Panc1 (cell line): ENCODE data around the gene GRIN2A. TPM values are rescaled to one million over a fixed set of nuclear protein-coding genes. Genes with fewer than 3 reads are reported as not detected.

Source experiments
- ATAC-seq: fragments of 200-7000 bp; cut with Tn5 transposase; 2 replicates; pipeline ENCODE4 v1.9.1; 2020; ENCODE audit warnings: mild to moderate bottlenecking, moderate library complexity
- BruUV-seq: library from RNA; stranded (reverse); fragments of 400-500 nt; replicated peaks from 2 replicates; lab custom pipeline; 2021; lab: Mats Ljungman, UMichigan
- CTCF ChIA-PET: fragments of 300-600 bp; sonication (Branson Sonifier 250); formaldehyde crosslinking; loops from one replicate; lab custom pipeline; 2022; ENCODE audit warnings: antibody characterized with exemption; lab: Charles Lee
- POLR2A ChIA-PET: fragments of 300-600 bp; sonication (Branson Sonifier 250); formaldehyde crosslinking; loops from one replicate; lab custom pipeline; 2022; ENCODE audit warnings: antibody characterized with exemption; lab: Charles Lee
- DNase-seq: peaks from one replicate; pipeline ENCODE4 v3.0.0-alpha.2; 2010; ENCODE audit warnings: low read depth, low spot score
- H3K27ac ChIP-seq: 2 replicates; pipeline ENCODE4 v1.5.1; 2011; ENCODE audit warnings: mild to moderate bottlenecking, low read length, inconsistent platforms
- H3K27me3 ChIP-seq: fragments of 200-500 bp; sonication (Bioruptor generic); 2 replicates; pipeline ENCODE4 v1.6.0; 2014; ENCODE audit warnings: low read length, inconsistent platforms; ENCODE audit not compliant: control insufficient read depth, insufficient read depth
- H3K36me3 ChIP-seq: fragments of 200-500 bp; sonication (Bioruptor generic); 2 replicates; pipeline ENCODE4 v1.5.1; 2014; ENCODE audit warnings: inconsistent platforms, mild to moderate bottlenecking, low read length, moderate library complexity; ENCODE audit not compliant: control insufficient read depth, insufficient read depth
- H3K4me1 ChIP-seq: 2 replicates; pipeline ENCODE4 v1.5.1; 2011; ENCODE audit warnings: inconsistent platforms, mild to moderate bottlenecking, low read length, moderate library complexity; ENCODE audit not compliant: control insufficient read depth, insufficient read depth
- H3K4me3 ChIP-seq, 2 experiments: 2 replicates each; pipeline ENCODE4 v1.5.1; 2011 to 2012; ENCODE audit warnings: low read depth in 2 of 2, low read length in 2 of 2, mild to moderate bottlenecking in 2 of 2, inconsistent platforms in 1 of 2, moderate library complexity in 1 of 2
- H3K9me3 ChIP-seq: fragments of 200-500 bp; sonication (Bioruptor generic); 2 replicates; pipeline ENCODE4 v1.5.1; 2014; ENCODE audit warnings: low read depth, mild to moderate bottlenecking, inconsistent platforms, low read length, moderate library complexity; ENCODE audit not compliant: control insufficient read depth, insufficient read depth
- POLR2AphosphoS5 ChIP-seq: IDR thresholded peaks from 2 replicates; pipeline ENCODE4 v1.6.1; 2012; ENCODE audit warnings: mild to moderate bottlenecking, low read depth, low read length, moderate library complexity
- SIN3A ChIP-seq: IDR thresholded peaks from 2 replicates; pipeline ENCODE4 v1.6.1; 2012; ENCODE audit warnings: low read depth, mild to moderate bottlenecking, low read length, moderate library complexity, borderline replicate concordance; ENCODE audit not compliant: insufficient read depth
- TCF7L2 ChIP-seq: IDR thresholded peaks from 2 replicates; pipeline ENCODE4 v1.6.1; 2011; ENCODE audit warnings: mild to moderate bottlenecking, low read depth, low read length, inconsistent platforms
- in situ Hi-C: cut with HindIII; loops from 2 replicates; pipeline ENCODE4 v1.10.0; 2016; ENCODE audit warnings: low sequenced_read_pairs, low pct_unique_long_range_greater_than_20kb
- intact Hi-C: fragments of 100-400 bp; cut with micrococcal nuclease; formaldehyde crosslinking; loops from one replicate; pipeline ENCODE4 v1.10.0; 2022; ENCODE audit not compliant: unreplicated experiment
- total RNA-seq: library from RNA; stranded (reverse); gene quantifications from one replicate; pipeline ENCODE4 v1.2.1, GENCODE V29; 2021; ENCODE audit not compliant: unreplicated experiment
- TF ChIP-seq, protein P1 (sequence below): fragments of 450-650 bp; IDR thresholded peaks from 2 replicates; pipeline ENCODE4 v1.5.1; 2017; ENCODE audit warnings: mild to moderate bottlenecking
- TF ChIP-seq, protein P2 (sequence below), 2 experiments: IDR thresholded peaks; 2 replicates each; pipeline ENCODE4 v1.6.1; 2011 to 2012; ENCODE audit warnings: low read depth in 2 of 2, control low read depth in 1 of 2, low read length in 1 of 2, mild to moderate bottlenecking in 1 of 2, moderate library complexity in 1 of 2; ENCODE audit not compliant: insufficient read depth in 1 of 2

The GRIN2A gene
- total RNA-seq, 1 experiment from 2014 or later = 12.3 TPM

- ChIA-PET POLR2A (no interaction called here), CTCF (no interaction called here)
- in situ Hi-C loops (no loop called here), intact Hi-C loops (no loop called here)
- BruUV-seq = no TSS peak
- TF ChIP-seq, protein P1, sequence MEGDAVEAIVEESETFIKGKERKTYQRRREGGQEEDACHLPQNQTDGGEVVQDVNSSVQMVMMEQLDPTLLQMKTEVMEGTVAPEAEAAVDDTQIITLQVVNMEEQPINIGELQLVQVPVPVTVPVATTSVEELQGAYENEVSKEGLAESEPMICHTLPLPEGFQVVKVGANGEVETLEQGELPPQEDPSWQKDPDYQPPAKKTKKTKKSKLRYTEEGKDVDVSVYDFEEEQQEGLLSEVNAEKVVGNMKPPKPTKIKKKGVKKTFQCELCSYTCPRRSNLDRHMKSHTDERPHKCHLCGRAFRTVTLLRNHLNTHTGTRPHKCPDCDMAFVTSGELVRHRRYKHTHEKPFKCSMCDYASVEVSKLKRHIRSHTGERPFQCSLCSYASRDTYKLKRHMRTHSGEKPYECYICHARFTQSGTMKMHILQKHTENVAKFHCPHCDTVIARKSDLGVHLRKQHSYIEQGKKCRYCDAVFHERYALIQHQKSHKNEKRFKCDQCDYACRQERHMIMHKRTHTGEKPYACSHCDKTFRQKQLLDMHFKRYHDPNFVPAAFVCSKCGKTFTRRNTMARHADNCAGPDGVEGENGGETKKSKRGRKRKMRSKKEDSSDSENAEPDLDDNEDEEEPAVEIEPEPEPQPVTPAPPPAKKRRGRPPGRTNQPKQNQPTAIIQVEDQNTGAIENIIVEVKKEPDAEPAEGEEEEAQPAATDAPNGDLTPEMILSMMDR = no peak
- TF ChIP-seq TCF7L2 (no peak), POLR2AphosphoS5 (no peak), SIN3A (no peak)
- TF ChIP-seq, protein P2, sequence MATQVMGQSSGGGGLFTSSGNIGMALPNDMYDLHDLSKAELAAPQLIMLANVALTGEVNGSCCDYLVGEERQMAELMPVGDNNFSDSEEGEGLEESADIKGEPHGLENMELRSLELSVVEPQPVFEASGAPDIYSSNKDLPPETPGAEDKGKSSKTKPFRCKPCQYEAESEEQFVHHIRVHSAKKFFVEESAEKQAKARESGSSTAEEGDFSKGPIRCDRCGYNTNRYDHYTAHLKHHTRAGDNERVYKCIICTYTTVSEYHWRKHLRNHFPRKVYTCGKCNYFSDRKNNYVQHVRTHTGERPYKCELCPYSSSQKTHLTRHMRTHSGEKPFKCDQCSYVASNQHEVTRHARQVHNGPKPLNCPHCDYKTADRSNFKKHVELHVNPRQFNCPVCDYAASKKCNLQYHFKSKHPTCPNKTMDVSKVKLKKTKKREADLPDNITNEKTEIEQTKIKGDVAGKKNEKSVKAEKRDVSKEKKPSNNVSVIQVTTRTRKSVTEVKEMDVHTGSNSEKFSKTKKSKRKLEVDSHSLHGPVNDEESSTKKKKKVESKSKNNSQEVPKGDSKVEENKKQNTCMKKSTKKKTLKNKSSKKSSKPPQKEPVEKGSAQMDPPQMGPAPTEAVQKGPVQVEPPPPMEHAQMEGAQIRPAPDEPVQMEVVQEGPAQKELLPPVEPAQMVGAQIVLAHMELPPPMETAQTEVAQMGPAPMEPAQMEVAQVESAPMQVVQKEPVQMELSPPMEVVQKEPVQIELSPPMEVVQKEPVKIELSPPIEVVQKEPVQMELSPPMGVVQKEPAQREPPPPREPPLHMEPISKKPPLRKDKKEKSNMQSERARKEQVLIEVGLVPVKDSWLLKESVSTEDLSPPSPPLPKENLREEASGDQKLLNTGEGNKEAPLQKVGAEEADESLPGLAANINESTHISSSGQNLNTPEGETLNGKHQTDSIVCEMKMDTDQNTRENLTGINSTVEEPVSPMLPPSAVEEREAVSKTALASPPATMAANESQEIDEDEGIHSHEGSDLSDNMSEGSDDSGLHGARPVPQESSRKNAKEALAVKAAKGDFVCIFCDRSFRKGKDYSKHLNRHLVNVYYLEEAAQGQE (IDR thresholded peaks at IDR 0.05; ENCODE audit: insufficient read depth in 1 of 2, low read depth in 2 of 2, low read length in 1 of 2) = no peak
- DNase-seq (no peak), ATAC-seq (no peak)
- Histone ChIP-seq H3K9me3 (no peaks in the 10 kb centered on the region), H3K27me3 (no peaks in the 10 kb centered on the region), H3K36me3 (no peaks in the 10 kb centered on the region), H3K4me1 (no peaks in the 10 kb centered on the region), H3K4me3 (no peak overlapping the region), H3K27ac (no peak overlapping the region)
These were observed 268.5 kb downstream of the GRIN2A start for GRCh38 chr16:9913604-9914326.

- Histone ChIP-seq H3K27me3 (no peaks in the 10 kb centered on the region), H3K4me1 (no peaks in the 10 kb centered on the region), H3K36me3 (no peaks in the 10 kb centered on the region), H3K4me3 (no peak overlapping the region), H3K9me3 (no peaks in the 10 kb centered on the region), H3K27ac (no peak overlapping the region)
- ChIA-PET POLR2A (interaction anchor here (0.6 kb wide), 2 partner anchors 55 to 65 kb away, joined by 4 to 8 read pairs; no protein-coding TSS in a partner anchor), CTCF (no interaction called here)
- in situ Hi-C loops (no loop called here), intact Hi-C loops (no loop called here)
- ATAC-seq (no peak), DNase-seq (no peak)
- TF ChIP-seq TCF7L2 = no peak
- TF ChIP-seq, protein P2 (IDR thresholded peaks at IDR 0.05; ENCODE audit: insufficient read depth in 1 of 2, low read depth in 2 of 2, low read length in 1 of 2) = no peak
- TF ChIP-seq, protein P1 = no peak
- no peak for TF ChIP-seq SIN3A
- no peak for TF ChIP-seq POLR2AphosphoS5
- BruUV-seq = no TSS peak
These were observed 270.2 kb downstream of the GRIN2A start for GRCh38 chr16:9911989-9912388.
